OCI-LY7 (cell line): ENCODE measurements around the gene TCF20.

Source experiments
- EZH2phosphoT487 ChIP-seq: fragments of 200-600 bp; sonication (generic); IDR thresholded peaks from 2 replicates; pipeline ENCODE4 v1.6.1; 2018; ENCODE audit warnings: low read depth, borderline replicate concordance, mild to moderate bottlenecking, mixed run types, antibody characterized with exemption, low read length, moderate library complexity, mixed read lengths
- TF ChIP-seq, protein P1 (sequence below): fragments of 200-600 bp; sonication (generic); conservative IDR thresholded peaks from 2 replicates; pipeline ENCODE4 v1.5.1; 2014; ENCODE audit warnings: mild to moderate bottlenecking, antibody characterized with exemption, low read length, moderate library complexity, mixed read lengths

DNA sequence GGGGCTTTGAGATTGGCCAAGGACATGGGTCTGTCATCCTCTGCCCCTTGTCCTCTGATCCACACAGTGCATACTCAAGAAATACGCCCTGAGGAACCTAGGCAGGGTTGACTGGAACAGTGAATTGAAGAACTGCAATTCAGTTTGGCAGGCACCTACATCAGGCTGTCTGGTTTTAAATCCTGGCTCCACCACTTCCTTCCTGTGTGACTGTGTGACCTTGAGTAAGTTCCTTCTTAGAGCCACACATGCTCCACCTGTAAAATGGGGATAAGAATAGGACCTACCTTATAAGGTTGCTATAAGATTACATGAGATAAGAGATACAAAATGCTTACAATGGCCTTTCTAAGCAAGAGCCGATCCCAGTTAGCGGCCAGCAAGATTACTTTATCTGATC, 15.8 kb upstream of the TCF20 start:
- TF ChIP-seq, protein P1, sequence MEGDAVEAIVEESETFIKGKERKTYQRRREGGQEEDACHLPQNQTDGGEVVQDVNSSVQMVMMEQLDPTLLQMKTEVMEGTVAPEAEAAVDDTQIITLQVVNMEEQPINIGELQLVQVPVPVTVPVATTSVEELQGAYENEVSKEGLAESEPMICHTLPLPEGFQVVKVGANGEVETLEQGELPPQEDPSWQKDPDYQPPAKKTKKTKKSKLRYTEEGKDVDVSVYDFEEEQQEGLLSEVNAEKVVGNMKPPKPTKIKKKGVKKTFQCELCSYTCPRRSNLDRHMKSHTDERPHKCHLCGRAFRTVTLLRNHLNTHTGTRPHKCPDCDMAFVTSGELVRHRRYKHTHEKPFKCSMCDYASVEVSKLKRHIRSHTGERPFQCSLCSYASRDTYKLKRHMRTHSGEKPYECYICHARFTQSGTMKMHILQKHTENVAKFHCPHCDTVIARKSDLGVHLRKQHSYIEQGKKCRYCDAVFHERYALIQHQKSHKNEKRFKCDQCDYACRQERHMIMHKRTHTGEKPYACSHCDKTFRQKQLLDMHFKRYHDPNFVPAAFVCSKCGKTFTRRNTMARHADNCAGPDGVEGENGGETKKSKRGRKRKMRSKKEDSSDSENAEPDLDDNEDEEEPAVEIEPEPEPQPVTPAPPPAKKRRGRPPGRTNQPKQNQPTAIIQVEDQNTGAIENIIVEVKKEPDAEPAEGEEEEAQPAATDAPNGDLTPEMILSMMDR = no peak
- TF ChIP-seq EZH2phosphoT487 = no peak
